ENCODE measurements around the gene ZNF883.

ZNF883 gene

GRCh38 chr9:112917047-112917986 lies 94.7 kb downstream of the ZNF883 start:
- peak; percentile 31 for DNase-seq

GRCh38 chr9:112914524-112914923 lies 97.5 kb downstream of the ZNF883 start:
- no peak for DNase-seq

DNA sequence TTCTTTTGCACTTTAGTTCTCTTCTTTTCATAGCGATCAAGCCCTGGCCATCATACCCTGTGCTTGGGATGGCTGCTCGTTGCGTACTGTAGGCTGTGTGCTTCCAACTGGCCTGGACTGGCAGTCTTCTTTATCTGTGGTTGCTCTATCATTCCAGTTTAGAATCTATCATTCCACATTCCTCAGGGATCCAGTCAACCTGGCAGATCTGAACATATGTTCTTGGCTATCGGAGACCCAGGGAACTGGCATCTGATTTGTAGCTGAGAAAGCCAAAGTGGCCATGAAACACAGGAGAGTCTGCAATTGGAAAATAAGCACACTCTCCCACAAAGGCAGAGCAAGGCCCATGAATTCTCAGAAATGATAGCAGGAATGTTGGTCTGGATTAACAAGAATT lies 98.7 kb downstream of the ZNF883 start:
- no peak for DNase-seq

DNA sequence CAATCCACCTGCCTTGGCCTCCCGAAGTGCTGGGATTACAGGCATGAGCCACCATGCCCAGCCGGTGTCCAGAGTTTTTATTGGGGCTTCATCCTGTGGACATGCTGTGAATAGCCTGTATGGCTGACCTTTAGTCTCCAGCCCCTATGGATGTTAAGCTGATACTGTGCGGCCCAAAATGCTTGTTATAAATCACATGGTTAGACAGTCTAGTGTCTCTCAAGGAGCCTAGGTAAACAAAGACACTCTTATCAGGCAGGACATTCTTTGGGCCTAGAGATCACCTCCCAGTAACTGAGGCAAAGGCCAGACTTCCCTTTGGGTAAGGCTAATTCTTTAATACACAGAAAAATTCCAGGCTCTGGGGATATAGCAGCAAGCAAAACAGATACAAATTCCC lies 99.4 kb downstream of the ZNF883 start:
- no peak for DNase-seq

DNA sequence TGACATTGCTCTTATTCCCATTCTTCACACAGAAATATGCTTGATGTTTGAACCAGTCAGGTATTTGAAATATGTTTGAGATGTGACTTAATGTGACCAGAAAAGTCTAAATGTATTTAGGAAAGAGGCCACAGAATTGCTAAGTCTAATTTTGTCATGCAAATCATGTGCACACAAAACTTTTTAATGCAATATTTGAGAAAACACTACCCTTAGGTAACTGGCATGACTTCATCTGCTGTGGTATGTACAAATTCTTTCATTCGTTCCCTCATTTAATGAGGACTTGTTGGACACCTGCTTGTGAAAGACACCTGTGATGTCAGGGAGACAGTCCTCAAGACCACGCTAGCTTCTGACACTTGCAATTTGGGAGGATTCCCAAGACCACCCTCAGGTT lies 100.3 kb downstream of the ZNF883 start:
- DNase-seq, result no peak
